Smooth muscle cell of trachea (primary cell): ENCODE results near the gene UBE3A. TPM values are rescaled to one million over a fixed set of nuclear protein-coding genes. Genes with fewer than 3 reads are reported as not detected.

Experiments
- total RNA-seq: library from RNA; depleted of rRNA; stranded (reverse); fragments of >200 nt; gene quantifications from 2 replicates; pipeline ENCODE4 v1.2.1, GENCODE V29; 2014

The UBE3A gene
- total RNA-seq, result 69.0 and 70.7 TPM in 2 replicates

GRCh38 chr15:25438601-25439368 lies at the start of gene UBE3A:
Gene UBE3A (minus strand): TSS chr15:25439024. CDS start chr15:25409107, 29,917 bp downstream.

